Measurements from ENCODE around the gene USP31. TPM values are rescaled to one million over a fixed set of nuclear protein-coding genes. Genes with fewer than 3 reads are reported as not detected.

USP31 gene
- total RNA-seq, 2 experiments from 2014 or later: 1.6 to 1.7 TPM

GRCh38 chr16:23110257-23110899 lies 38.9 kb downstream of the USP31 start:
- CTCF ChIA-PET: no interaction called here

DNA sequence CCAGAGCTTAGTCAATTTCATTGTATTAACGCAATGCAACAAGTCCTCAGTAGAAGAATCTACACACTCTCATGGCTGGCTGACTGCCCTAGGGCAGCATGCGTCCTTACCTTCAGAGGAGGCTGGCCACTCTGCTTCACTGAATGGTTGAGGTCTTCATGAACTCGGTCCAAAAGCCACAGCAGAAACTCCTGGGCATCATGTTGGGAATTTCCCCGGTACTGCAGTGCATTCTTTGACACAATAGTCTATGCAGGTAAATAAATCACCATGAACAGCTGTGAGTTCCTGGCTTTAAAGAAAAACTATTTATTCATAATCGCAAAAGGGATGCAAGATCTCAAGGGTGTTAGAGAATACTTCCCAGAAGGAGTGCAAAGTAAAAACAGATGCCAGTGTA lies 41.3 kb downstream of the USP31 start:
- H3K36me3 Mint-ChIP-seq (ENCODE audit: low read depth): peaks cover 30% of the 10 kb centered on the region
- TF ChIP-seq CTCF (IDR thresholded peaks at IDR 0.05): no peak
- POLR2A ChIA-PET: no interaction called here

More at GRCh38 chr16:23110257-23110899, 38.9 kb downstream of the USP31 start:
- Mint-ChIP-seq H3K4me1 (ENCODE audit: low read depth) (no peaks in the 10 kb centered on the region), H3K27me3 (no peaks in the 10 kb centered on the region), H3K9me3 (no peaks in the 10 kb centered on the region), H3K4me3 (no peak overlapping the region), H3K36me3 (ENCODE audit: low read depth) (peaks cover 24% of the 10 kb centered on the region), H3K27ac (no peak overlapping the region)
- TF ChIP-seq CTCF (IDR thresholded peaks at IDR 0.05): no peak
- H3K9me3 ChIP-seq (ENCODE audit: control insufficient read depth in 1 of 2, insufficient read depth in 1 of 2, low read length in 2 of 2): no peaks in the 10 kb centered on the region
- no peak overlapping the region for H3K27ac ChIP-seq (ENCODE audit: low read depth in 1 of 2, low read length in 2 of 2)
- DNase-seq (no peak), ATAC-seq (ENCODE audit: poor library complexity) (no peak)
- no peaks in the 10 kb centered on the region for H3K4me1 ChIP-seq (ENCODE audit: insufficient read depth, low read length)
- intact Hi-C loops (cut with DNase I, micrococcal nuclease): no loop called here
- H3K4me3 ChIP-seq (ENCODE audit: low read length): no peak overlapping the region
- POLR2A ChIA-PET: no interaction called here
- H3K27me3 ChIP-seq (ENCODE audit: control insufficient read depth in 1 of 2, insufficient read depth in 2 of 2, low read length in 2 of 2): no peaks in the 10 kb centered on the region
- H3K36me3 ChIP-seq (ENCODE audit: insufficient read depth, low read length): peaks cover 10% of the 10 kb centered on the region

DNA sequence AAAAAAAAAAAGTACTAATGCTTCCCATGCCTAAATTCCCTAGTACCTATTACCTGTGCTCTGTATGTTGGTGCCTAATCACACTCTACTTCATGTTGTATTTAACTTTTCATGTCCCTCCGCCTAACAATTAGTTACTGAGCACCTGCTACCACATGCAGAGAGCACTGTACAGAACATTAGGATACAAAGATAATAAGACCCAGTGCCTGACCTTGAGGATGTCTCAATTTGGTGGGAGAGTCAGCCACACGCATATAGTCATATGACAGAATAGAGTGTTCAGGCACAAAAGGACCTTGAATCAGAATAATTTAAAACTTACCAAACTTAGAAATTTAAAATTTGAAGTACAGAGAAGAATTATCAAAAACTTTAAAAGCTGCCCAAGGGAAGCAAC lies 42.1 kb downstream of the USP31 start:
- Histone ChIP-seq H3K4me1 (ENCODE audit: insufficient read depth, low read length) (no peaks in the 10 kb centered on the region), H3K4me3 (ENCODE audit: low read length) (no peak overlapping the region), H3K27me3 (ENCODE audit: control insufficient read depth in 1 of 2, insufficient read depth in 2 of 2, low read length in 2 of 2) (no peaks in the 10 kb centered on the region), H3K9me3 (ENCODE audit: control insufficient read depth in 1 of 2, insufficient read depth in 1 of 2, low read length in 2 of 2) (no peaks in the 10 kb centered on the region), H3K36me3 (ENCODE audit: insufficient read depth, low read length) (peaks cover 10% of the 10 kb centered on the region), H3K27ac (ENCODE audit: low read depth in 1 of 2, low read length in 2 of 2) (no peak overlapping the region)
- DNase-seq (no peak), ATAC-seq (ENCODE audit: poor library complexity) (no peak)
- H3K4me3 Mint-ChIP-seq: no peak overlapping the region
- no peaks in the 10 kb centered on the region for H3K9me3 Mint-ChIP-seq
- intact Hi-C loops (cut with DNase I, micrococcal nuclease): no loop called here
- H3K27ac Mint-ChIP-seq: no peak overlapping the region
- ChIA-PET POLR2A (no interaction called here), CTCF (no interaction called here)
- peaks cover 30% of the 10 kb centered on the region for H3K36me3 Mint-ChIP-seq (ENCODE audit: low read depth)
- TF ChIP-seq CTCF (IDR thresholded peaks at IDR 0.05): no peak
- H3K4me1 Mint-ChIP-seq (ENCODE audit: low read depth): no peaks in the 10 kb centered on the region
- no peaks in the 10 kb centered on the region for H3K27me3 Mint-ChIP-seq

More for the DNA sequence above, 41.3 kb downstream of the USP31 start:
- H3K27me3 Mint-ChIP-seq: no peaks in the 10 kb centered on the region
- Histone ChIP-seq H3K4me1 (ENCODE audit: insufficient read depth, low read length) (no peaks in the 10 kb centered on the region), H3K9me3 (ENCODE audit: control insufficient read depth in 1 of 2, insufficient read depth in 1 of 2, low read length in 2 of 2) (no peaks in the 10 kb centered on the region), H3K27ac (ENCODE audit: low read depth in 1 of 2, low read length in 2 of 2) (no peak overlapping the region), H3K36me3 (ENCODE audit: insufficient read depth, low read length) (peaks cover 10% of the 10 kb centered on the region), H3K27me3 (ENCODE audit: control insufficient read depth in 1 of 2, insufficient read depth in 2 of 2, low read length in 2 of 2) (no peaks in the 10 kb centered on the region), H3K4me3 (ENCODE audit: low read length) (no peak overlapping the region)
- no peaks in the 10 kb centered on the region for H3K9me3 Mint-ChIP-seq
- H3K27ac Mint-ChIP-seq: no peak overlapping the region
- ATAC-seq (ENCODE audit: poor library complexity) (no peak), DNase-seq (no peak)
- CTCF ChIA-PET: no interaction called here
- H3K4me3 Mint-ChIP-seq: no peak overlapping the region
- intact Hi-C loops (cut with DNase I, micrococcal nuclease): no loop called here
- no peaks in the 10 kb centered on the region for H3K4me1 Mint-ChIP-seq (ENCODE audit: low read depth)

All from CD4-positive, alpha-beta T cell (primary cell).